ENCODE measurements around the gene NSA2.

DNA sequence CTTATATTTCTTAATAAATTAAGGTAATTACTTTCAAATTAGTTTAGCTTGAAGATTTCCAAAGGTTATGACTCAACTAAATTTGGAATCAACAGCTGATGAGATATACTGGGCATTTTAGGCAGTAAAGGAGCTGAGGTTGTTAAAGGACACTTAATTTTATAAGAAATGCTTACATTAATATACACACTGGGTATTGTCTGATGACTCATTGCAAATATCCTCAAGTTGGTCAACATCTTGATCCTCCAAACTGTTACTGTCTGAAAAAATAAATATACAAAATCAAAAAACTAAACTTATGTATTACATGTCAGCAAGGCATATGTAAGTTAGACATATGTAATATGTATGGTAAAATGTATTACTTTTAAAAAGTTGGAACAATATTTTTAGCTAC, 3.5 kb upstream of the NSA2 start:
- TF ChIP-seq, protein P1, sequence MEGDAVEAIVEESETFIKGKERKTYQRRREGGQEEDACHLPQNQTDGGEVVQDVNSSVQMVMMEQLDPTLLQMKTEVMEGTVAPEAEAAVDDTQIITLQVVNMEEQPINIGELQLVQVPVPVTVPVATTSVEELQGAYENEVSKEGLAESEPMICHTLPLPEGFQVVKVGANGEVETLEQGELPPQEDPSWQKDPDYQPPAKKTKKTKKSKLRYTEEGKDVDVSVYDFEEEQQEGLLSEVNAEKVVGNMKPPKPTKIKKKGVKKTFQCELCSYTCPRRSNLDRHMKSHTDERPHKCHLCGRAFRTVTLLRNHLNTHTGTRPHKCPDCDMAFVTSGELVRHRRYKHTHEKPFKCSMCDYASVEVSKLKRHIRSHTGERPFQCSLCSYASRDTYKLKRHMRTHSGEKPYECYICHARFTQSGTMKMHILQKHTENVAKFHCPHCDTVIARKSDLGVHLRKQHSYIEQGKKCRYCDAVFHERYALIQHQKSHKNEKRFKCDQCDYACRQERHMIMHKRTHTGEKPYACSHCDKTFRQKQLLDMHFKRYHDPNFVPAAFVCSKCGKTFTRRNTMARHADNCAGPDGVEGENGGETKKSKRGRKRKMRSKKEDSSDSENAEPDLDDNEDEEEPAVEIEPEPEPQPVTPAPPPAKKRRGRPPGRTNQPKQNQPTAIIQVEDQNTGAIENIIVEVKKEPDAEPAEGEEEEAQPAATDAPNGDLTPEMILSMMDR (IDR thresholded peaks at IDR 0.05), result no peak
- TF ChIP-seq POLR2A (IDR thresholded peaks at IDR 0.05), result no peak
